HepG2 (cell line): Measurements from ENCODE around the gene SCFD1. TPM values are rescaled to one million over a fixed set of nuclear protein-coding genes. Genes with fewer than 3 reads are reported as not detected.
A peak's percentile ranks its signal among the peaks of the same experiment; 100 is the strongest.

Experiments used
- ELK4 ChIP-seq: sonication (generic); formaldehyde crosslinking; IDR thresholded peaks from 2 replicates; pipeline ENCODE4 v1.9.0; 2021; ENCODE audit warnings: missing genetic modification reagents, borderline replicate concordance
- FOXK2 ChIP-seq: fragments of 450-650 bp; IDR thresholded peaks from 2 replicates; pipeline ENCODE4 v1.6.1; 2016
- RFX1 ChIP-seq: fragments of 450-650 bp; IDR thresholded peaks from 2 replicates; pipeline ENCODE4 v1.6.1; 2017
- SKI ChIP-seq: fragments of 450-650 bp; IDR thresholded peaks from one replicate; pipeline ENCODE4 v1.6.1; 2018; ENCODE audit warnings: mild to moderate bottlenecking; ENCODE audit not compliant: partially characterized antibody
- ZNF350 ChIP-seq: sonication (generic); formaldehyde crosslinking; IDR thresholded peaks from 2 replicates; pipeline ENCODE4 v1.4.0; 2020; ENCODE audit warnings: mild to moderate bottlenecking, low read depth, missing genetic modification reagents, borderline replicate concordance
- ZNF543 ChIP-seq: sonication (generic); formaldehyde crosslinking; IDR thresholded peaks from 2 replicates; pipeline ENCODE4 v1.4.0; 2020; ENCODE audit warnings: mild to moderate bottlenecking, missing genetic modification reagents
- ZNF546 ChIP-seq: sonication (generic); formaldehyde crosslinking; conservative IDR thresholded peaks from 2 replicates; pipeline ENCODE4 v1.8.1; 2023; ENCODE audit warnings: mild to moderate bottlenecking, missing genetic modification reagents
- ZSCAN9 ChIP-seq: IDR thresholded peaks from 2 replicates; pipeline ENCODE4 v1.6.1; 2016; ENCODE audit warnings: borderline replicate concordance
- polyA plus RNA-seq, 8 experiments: library from polyadenylated mRNA; depleted of rRNA in 3 of 8; stranded (reverse) in 7 of 8; unstranded in 1 of 8; fragments of >200 nt; fragmentation: Illumina TruSeq in 4 of 8; extraction: Trizol in 4 of 8; gene quantifications; 2 replicates each; pipeline versions ENCODE4 v1.2.1 to v1.2.3, GENCODE V29; 2011 to 2016; ENCODE audit warnings: low read depth in 4 of 8, missing spikeins in 1 of 8, mixed read lengths in 1 of 8; ENCODE audit not compliant: insufficient read depth in 1 of 8
- total RNA-seq, 5 experiments: library from RNA; depleted of rRNA; stranded (reverse); fragments of >200 nt; fragmentation: Illumina TruSeq; extraction: Trizol; gene quantifications; 2 replicates each; pipeline ENCODE4 v1.2.3, GENCODE V29; 2016; ENCODE audit warnings: low read depth in 1 of 5
- TF ChIP-seq, protein P1 (sequence below): sonication (generic); formaldehyde crosslinking; IDR thresholded peaks from 2 replicates; pipeline ENCODE4 v1.5.0; 2020; ENCODE audit warnings: mild to moderate bottlenecking, missing genetic modification reagents
- TF ChIP-seq, protein P2 (sequence below): sonication (generic); formaldehyde crosslinking; IDR thresholded peaks from 2 replicates; pipeline ENCODE4 v1.8.0; 2022; ENCODE audit warnings: missing genetic modification reagents, mild to moderate bottlenecking, inconsistent platforms, borderline replicate concordance
- TF ChIP-seq, protein P3 (sequence below), 2 experiments: fragments of 450-650 bp in 1 of 2; sonication (generic) in 1 of 2; formaldehyde crosslinking; IDR thresholded peaks; 2 replicates each; pipeline versions ENCODE4 v1.5.0 to v1.8.0; 2020 to 2022; ENCODE audit warnings: mild to moderate bottlenecking in 1 of 2, missing genetic modification reagents in 1 of 2

The SCFD1 gene
- total and polyA plus RNA-seq, 2 of the 13 experiments (the other 11 are each of a cell fraction or from before 2014, with no cell fraction given), result 235 to 256 TPM

DNA sequence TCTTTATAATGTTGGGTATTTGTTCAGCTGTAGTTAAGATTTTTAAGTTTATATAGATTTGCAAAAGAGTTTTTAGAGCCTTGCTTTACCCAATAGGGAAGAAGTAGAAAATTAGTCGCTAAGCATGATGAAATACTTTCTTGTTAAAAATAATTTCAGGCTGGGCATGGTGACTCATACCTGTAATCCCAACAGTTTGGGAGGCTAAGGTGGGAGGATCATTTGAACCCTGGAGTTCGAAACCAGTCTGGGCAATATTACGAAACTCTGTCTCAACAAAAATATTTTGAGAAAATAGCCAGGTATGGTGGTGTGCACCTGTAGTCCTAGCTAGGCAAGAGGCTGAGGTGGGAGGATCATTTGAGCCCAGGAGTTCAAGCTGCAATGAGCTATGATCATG, 18.7 kb upstream of the SCFD1 start (continued):
- TF ChIP-seq, protein P1, sequence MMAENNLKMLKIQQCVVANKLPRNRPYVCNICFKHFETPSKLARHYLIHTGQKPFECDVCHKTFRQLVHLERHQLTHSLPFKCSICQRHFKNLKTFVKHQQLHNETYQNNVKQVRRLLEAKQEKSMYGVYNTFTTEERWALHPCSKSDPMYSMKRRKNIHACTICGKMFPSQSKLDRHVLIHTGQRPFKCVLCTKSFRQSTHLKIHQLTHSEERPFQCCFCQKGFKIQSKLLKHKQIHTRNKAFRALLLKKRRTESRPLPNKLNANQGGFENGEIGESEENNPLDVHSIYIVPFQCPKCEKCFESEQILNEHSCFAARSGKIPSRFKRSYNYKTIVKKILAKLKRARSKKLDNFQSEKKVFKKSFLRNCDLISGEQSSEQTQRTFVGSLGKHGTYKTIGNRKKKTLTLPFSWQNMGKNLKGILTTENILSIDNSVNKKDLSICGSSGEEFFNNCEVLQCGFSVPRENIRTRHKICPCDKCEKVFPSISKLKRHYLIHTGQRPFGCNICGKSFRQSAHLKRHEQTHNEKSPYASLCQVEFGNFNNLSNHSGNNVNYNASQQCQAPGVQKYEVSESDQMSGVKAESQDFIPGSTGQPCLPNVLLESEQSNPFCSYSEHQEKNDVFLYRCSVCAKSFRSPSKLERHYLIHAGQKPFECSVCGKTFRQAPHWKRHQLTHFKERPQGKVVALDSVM (CRISPR knock-in tag), result peak; percentile 47; the same call in 1 of the 2 replicates
- TF ChIP-seq, protein P2, sequence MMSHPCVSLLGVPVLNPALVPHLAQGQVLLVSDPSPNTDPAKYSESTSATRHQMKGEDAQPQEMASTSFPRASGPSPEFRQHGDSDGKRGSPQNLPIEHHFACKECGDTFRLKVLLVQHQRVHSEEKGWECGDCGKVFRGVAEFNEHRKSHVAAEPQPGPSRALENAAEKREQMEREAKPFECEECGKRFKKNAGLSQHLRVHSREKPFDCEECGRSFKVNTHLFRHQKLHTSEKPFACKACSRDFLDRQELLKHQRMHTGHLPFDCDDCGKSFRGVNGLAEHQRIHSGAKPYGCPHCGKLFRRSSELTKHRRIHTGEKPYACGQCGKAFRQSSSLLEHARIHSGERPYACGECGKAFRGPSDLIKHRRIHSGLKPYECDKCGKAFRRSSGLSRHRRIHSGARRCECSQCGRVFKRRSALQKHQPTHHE (CRISPR knock-in tag), result no peak
- TF ChIP-seq ZSCAN9 (CRISPR knock-in tag), result no peak
- no peak for TF ChIP-seq ZNF543 (CRISPR knock-in tag)
- TF ChIP-seq, protein P3, sequence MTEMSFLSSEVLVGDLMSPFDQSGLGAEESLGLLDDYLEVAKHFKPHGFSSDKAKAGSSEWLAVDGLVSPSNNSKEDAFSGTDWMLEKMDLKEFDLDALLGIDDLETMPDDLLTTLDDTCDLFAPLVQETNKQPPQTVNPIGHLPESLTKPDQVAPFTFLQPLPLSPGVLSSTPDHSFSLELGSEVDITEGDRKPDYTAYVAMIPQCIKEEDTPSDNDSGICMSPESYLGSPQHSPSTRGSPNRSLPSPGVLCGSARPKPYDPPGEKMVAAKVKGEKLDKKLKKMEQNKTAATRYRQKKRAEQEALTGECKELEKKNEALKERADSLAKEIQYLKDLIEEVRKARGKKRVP (CRISPR knock-in tag; IDR thresholded peaks at IDR 0.05), result 0 out of 4 replicates have a peak, but pooled peaks of 1 of the 2 experiments have one; percentile 44
- no peak for TF ChIP-seq ZNF350
- TF ChIP-seq ZNF546 (CRISPR knock-in tag), result no peak
- TF ChIP-seq FOXK2, result no peak
- TF ChIP-seq SKI, result no peak
- no peak for TF ChIP-seq ELK4 (CRISPR knock-in tag)
- no peak for TF ChIP-seq RFX1
- TF ChIP-seq, all 625 proteins: peak for 4
